ENCODE data around the gene DUSP21. TPM values are rescaled to one million over a fixed set of nuclear protein-coding genes. Genes with fewer than 3 reads are reported as not detected.
"Not testable (repeated sequence)": the region's sequence is repeated elsewhere in the genome, so short reads cannot be mapped to it uniquely, and the experiment has no call there.

Gene DUSP21
- total RNA-seq, 1 donor from 2014 or later, result not detected

GRCh38 chrX:44876767-44877166 is 32.9 kb downstream of the DUSP21 start:
- no peak for ATAC-seq

GRCh38 chrX:44878780-44879179 is 35.0 kb downstream of the DUSP21 start:
- no peak for ATAC-seq

GRCh38 chrX:44881549-44881948 is 37.7 kb downstream of the DUSP21 start:
- no peak for ATAC-seq

- no peak for ATAC-seq
Observed at GRCh38 chrX:44882635-44883034, 38.8 kb downstream of the DUSP21 start.

GRCh38 chrX:44884944-44885343 is 41.1 kb downstream of the DUSP21 start:
- no peak for ATAC-seq

- ATAC-seq, result no peak
Observed at GRCh38 chrX:44889824-44890223, 46.0 kb downstream of the DUSP21 start.

GRCh38 chrX:44890247-44890646 is 46.4 kb downstream of the DUSP21 start:
- no peak for ATAC-seq

GRCh38 chrX:44890687-44891086 is 46.9 kb downstream of the DUSP21 start:
- not testable (repeated sequence) for ATAC-seq

GRCh38 chrX:44891642-44892041 is 47.8 kb downstream of the DUSP21 start:
- peak; percentile 46 for ATAC-seq

Other genes starting within 250 kb of the DUSP21 start
- gene KDM6A, start 29.2 kb downstream of the DUSP21 start, total RNA-seq, result 28.0 TPM